HFF-Myc (cell line): Measurements from ENCODE around the gene CLPSL1.

ENCODE experiments used
- DNase-seq: peaks from one replicate; pipeline ENCODE4 v3.0.0-alpha.2; 2011; ENCODE audit warnings: low read depth; ENCODE audit errors: extremely low read depth
- H3K4me3 ChIP-seq: replicated peaks from 2 replicates; pipeline ENCODE4 v1.5.1; 2011; ENCODE audit warnings: low read depth, mild to moderate bottlenecking, control low read depth, low read length
- TF ChIP-seq, protein P1 (sequence below): IDR thresholded peaks from 2 replicates; pipeline ENCODE4 v1.5.1; 2012; ENCODE audit warnings: mild to moderate bottlenecking, low read depth, low read length, control low read depth; ENCODE audit errors: missing control alignments

CLPSL1 gene

DNA sequence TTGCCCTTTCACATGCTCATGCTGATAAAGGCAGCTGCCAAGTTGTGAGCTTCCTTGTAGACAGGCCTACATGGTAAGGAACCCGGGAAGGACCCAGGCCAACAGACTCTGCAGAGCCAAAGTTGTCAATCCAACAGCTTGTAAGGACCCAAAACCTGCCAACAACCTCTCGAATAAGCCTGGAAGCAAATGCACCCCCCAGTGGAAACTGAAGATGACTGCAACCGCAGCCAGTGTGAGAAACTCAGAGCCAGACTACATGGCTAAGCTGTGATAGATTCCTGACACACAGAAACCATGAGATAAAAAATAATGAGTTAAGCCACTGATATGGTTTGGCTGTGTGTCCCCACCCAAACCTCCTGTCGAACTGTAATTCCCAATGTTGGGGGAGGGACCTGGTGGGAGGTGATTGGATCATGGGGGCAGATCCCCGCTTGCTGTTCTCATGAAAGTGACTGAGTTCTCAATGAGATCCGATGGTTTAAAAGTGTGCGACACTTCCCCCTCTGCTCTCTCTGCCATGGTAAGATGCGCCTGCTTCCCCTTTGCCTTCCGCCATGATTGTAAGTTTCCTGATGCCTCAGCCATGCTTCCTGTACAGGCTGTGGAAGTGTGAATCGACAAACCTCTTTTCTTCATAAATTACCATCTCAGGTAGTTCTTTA is 23.2 kb upstream of the CLPSL1 start:
- H3K4me3 ChIP-seq = no peak overlapping the region
- TF ChIP-seq, protein P1, sequence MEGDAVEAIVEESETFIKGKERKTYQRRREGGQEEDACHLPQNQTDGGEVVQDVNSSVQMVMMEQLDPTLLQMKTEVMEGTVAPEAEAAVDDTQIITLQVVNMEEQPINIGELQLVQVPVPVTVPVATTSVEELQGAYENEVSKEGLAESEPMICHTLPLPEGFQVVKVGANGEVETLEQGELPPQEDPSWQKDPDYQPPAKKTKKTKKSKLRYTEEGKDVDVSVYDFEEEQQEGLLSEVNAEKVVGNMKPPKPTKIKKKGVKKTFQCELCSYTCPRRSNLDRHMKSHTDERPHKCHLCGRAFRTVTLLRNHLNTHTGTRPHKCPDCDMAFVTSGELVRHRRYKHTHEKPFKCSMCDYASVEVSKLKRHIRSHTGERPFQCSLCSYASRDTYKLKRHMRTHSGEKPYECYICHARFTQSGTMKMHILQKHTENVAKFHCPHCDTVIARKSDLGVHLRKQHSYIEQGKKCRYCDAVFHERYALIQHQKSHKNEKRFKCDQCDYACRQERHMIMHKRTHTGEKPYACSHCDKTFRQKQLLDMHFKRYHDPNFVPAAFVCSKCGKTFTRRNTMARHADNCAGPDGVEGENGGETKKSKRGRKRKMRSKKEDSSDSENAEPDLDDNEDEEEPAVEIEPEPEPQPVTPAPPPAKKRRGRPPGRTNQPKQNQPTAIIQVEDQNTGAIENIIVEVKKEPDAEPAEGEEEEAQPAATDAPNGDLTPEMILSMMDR = peak; percentile 52
- DNase-seq = no peak

DNA sequence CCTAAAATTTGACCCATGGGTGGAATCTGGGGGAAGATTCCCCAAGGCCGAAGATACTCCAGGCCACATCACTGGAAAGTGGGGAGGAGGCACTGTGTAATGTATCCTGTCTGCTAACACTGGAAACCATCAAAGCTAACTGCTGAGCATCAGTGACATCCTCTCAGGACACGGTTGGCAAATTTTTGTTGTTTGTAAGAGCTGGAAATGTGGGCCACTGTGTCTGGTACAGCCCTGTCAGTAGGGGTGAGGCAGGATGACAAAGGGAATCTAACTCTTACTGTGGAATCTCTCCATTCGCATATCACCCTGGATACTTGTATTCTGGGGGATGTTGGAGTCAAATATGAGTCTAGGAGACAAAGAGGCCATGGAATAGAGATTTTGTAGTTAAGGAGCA is 21.4 kb upstream of the CLPSL1 start:
- TF ChIP-seq, protein P1 = no peak
- no peak for DNase-seq
- no peak overlapping the region for H3K4me3 ChIP-seq

DNA sequence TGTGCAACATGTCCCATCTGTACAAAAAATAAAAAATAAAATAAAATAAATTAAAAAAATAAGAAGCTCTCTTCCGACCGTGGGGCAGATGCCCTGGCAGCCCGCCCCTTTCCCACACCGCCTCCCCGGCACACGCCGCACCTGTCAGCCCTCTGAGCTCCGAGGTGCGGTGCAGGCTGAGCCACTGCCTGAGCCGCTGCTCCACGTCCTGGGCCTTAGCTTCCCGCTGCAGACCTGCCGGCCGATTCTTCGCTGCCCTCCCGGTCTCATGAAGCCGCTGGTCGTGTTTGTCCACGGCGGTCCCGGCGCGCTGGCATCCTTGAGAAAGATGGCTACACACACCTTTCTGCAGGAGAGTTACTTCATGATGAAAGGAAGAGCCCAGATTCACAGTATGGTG is 15.1 kb upstream of the CLPSL1 start:
- no peak for DNase-seq
- TF ChIP-seq, protein P1 = no peak
- H3K4me3 ChIP-seq = no peak overlapping the region

DNA sequence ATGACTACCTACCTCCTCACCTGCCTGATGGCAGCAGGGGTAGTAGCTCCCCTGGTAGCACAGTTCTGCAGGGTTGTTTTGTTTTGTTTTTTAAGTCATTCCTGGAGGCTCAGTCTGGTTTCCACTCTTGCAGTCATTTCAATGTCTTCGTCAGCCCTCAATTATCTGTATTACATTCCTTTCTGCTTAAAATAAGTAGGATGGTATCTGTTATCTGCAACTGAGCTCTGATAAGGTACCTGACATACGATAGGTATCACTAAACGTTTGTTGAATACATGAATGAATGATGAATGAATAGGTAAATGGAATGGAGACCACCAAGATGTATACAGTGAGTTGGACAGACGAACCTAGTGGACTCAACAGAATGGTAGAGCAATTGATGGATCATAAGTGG is 11.6 kb upstream of the CLPSL1 start:
- H3K4me3 ChIP-seq = no peak overlapping the region
- no peak for DNase-seq
- TF ChIP-seq, protein P1 = no peak

DNA sequence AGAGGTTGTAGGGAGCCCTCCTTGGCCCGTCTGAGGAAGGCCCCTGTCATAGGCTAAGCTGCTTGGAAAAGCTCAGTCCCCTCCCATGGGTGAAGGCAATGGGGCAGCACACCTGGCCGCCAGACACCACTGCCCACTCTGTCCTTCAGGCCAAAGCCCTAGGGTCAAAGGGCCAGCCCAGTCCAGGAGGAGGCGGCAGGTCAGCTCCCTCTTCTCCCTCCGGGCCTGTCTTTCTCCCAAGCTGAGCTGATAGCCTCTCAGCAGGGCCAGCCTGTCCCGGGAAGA is 9.5 kb upstream of the CLPSL1 start:
- H3K4me3 ChIP-seq = no peak overlapping the region
- TF ChIP-seq, protein P1 = no peak
- no peak for DNase-seq

DNA sequence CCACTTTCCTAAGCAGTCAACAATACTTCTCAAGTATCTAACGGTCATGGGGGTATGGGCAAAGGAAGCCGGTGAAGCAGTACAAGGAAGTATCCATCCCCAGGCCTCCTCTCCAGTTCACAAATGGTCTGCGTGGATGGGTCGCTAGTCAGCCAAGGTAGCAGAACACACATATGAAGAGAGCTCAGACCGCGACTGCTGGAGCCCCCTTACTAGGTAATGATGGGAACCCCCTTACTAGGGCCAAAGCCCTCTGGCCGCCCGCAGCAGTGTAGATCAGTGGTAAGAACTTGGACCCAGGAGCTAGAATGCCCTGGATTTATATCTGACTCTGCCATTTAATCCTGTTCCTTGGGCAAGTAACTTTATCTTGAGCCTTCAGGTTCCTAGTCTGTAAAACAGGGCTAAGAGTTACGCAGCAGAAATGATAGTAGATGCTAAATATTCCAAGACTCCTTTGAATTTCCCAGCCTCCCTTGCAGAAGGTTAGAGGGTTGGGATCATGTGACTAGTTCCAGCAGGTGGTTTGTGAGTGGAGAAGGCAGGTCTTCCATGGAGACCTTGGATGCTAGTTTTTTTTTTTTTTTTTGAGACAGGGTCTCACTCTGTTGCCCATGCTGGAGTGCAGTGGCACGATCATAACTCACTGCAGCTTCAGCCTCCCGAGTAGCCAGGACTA is 6.6 kb upstream of the CLPSL1 start:
- H3K4me3 ChIP-seq = no peak overlapping the region
- DNase-seq = no peak
- TF ChIP-seq, protein P1 = no peak
